HG03521 (cell line): ENCODE measurements around the gene SLC35F3.

Experiments used
- ATAC-seq: cut with Tn5 transposase; IDR thresholded peaks from one replicate; pipeline ENCODE4 v1.9.1; 2021; ENCODE audit warnings: mild to moderate bottlenecking, moderate library complexity; ENCODE audit not compliant: unreplicated experiment

The SLC35F3 gene

GRCh38 chr1:233971753-233972152 lies 67.3 kb downstream of the SLC35F3 start:
- no peak for ATAC-seq

- ATAC-seq: no peak
Measured at GRCh38 chr1:233972563-233972950, 68.1 kb downstream of the SLC35F3 start.

GRCh38 chr1:233972951-233973635 lies 68.6 kb downstream of the SLC35F3 start:
- no peak for ATAC-seq

GRCh38 chr1:233975486-233975885 lies 71.0 kb downstream of the SLC35F3 start:
- no peak for ATAC-seq

GRCh38 chr1:233981042-233981675 lies 76.7 kb downstream of the SLC35F3 start:
- no peak for ATAC-seq

GRCh38 chr1:233982827-233983518 lies 78.5 kb downstream of the SLC35F3 start:
- ATAC-seq: no peak

GRCh38 chr1:233983811-233984210 lies 79.3 kb downstream of the SLC35F3 start:
- no peak for ATAC-seq

GRCh38 chr1:233988963-233989696 lies 84.7 kb downstream of the SLC35F3 start:
- ATAC-seq: no peak

GRCh38 chr1:233990486-233990885 lies 86.0 kb downstream of the SLC35F3 start:
- ATAC-seq: no peak

- ATAC-seq: no peak
Measured at GRCh38 chr1:233993651-233994050, 89.2 kb downstream of the SLC35F3 start.

- no peak for ATAC-seq
Measured at GRCh38 chr1:233994112-233994511, 89.6 kb downstream of the SLC35F3 start.

- ATAC-seq: no peak
Measured at GRCh38 chr1:233998456-233998855, 94.0 kb downstream of the SLC35F3 start.

- ATAC-seq: no peak
Measured at GRCh38 chr1:233998891-233999290, 94.4 kb downstream of the SLC35F3 start.

- ATAC-seq: no peak
Measured at GRCh38 chr1:234000557-234001041, 96.1 kb downstream of the SLC35F3 start.

- ATAC-seq: no peak
Measured at GRCh38 chr1:234001817-234002216, 97.3 kb downstream of the SLC35F3 start.

GRCh38 chr1:234004591-234004990 lies 100.1 kb downstream of the SLC35F3 start:
- ATAC-seq: no peak

GRCh38 chr1:234007684-234008083 lies 103.2 kb downstream of the SLC35F3 start:
- ATAC-seq: no peak

- no peak for ATAC-seq
Measured at GRCh38 chr1:234008591-234008990, 104.1 kb downstream of the SLC35F3 start.

GRCh38 chr1:234009668-234010067 lies 105.2 kb downstream of the SLC35F3 start:
- no peak for ATAC-seq

- ATAC-seq: no peak
Measured at GRCh38 chr1:234014208-234014607, 109.7 kb downstream of the SLC35F3 start.

- ATAC-seq: no peak
Measured at GRCh38 chr1:234018816-234019215, 114.3 kb downstream of the SLC35F3 start.
